Ishikawa (cell line): ENCODE data around the gene ADCY7.

Source experiments
- CREB1 ChIP-seq: IDR thresholded peaks from 2 replicates; pipeline ENCODE4 v1.6.1; 2012; ENCODE audit warnings: low read depth
- TCF12 ChIP-seq: IDR thresholded peaks from 2 replicates; pipeline ENCODE4 v1.6.1; 2012; ENCODE audit warnings: low read depth
- USF1 ChIP-seq: IDR thresholded peaks from 2 replicates; pipeline ENCODE4 v1.6.1; 2012
- YY1 ChIP-seq: IDR thresholded peaks from 2 replicates; pipeline ENCODE4 v1.6.1; 2012; ENCODE audit warnings: low read depth

GRCh38 chr16:50265716-50266336, 525 bp upstream of the ADCY7 start:
- no peak for TF ChIP-seq TCF12
- TF ChIP-seq USF1 = no peak
- no peak for TF ChIP-seq YY1
- TF ChIP-seq CREB1 = no peak
